GM19324 (cell line): ENCODE results near the gene MFSD12.

Experiments
- ATAC-seq: cut with Tn5 transposase; IDR thresholded peaks from one replicate; pipeline ENCODE4 v1.9.1; 2021; ENCODE audit warnings: mild to moderate bottlenecking, moderate library complexity; ENCODE audit not compliant: unreplicated experiment, low FRiP score

Gene MFSD12

GRCh38 chr19:3526507-3527237 is 30.7 kb downstream of the MFSD12 start:
- no peak for ATAC-seq

GRCh38 chr19:3524904-3525451 is 32.4 kb downstream of the MFSD12 start:
- no peak for ATAC-seq

GRCh38 chr19:3524078-3524842 is 33.1 kb downstream of the MFSD12 start:
- ATAC-seq = no peak

GRCh38 chr19:3523361-3524077 is 33.9 kb downstream of the MFSD12 start:
- no peak for ATAC-seq

- no peak for ATAC-seq
These were observed 34.7 kb downstream of the MFSD12 start for GRCh38 chr19:3522421-3523360.

GRCh38 chr19:3521104-3521445 is 36.3 kb downstream of the MFSD12 start:
- no peak for ATAC-seq

GRCh38 chr19:3520166-3521103 is 37.0 kb downstream of the MFSD12 start:
- ATAC-seq = no peak

GRCh38 chr19:3519126-3519525 is 38.3 kb downstream of the MFSD12 start:
- ATAC-seq = no peak

- ATAC-seq = no peak
These were observed 38.7 kb downstream of the MFSD12 start for GRCh38 chr19:3518659-3519058.

GRCh38 chr19:3518255-3518654 is 39.1 kb downstream of the MFSD12 start:
- no peak for ATAC-seq

- ATAC-seq = no peak
These were observed 39.7 kb downstream of the MFSD12 start for GRCh38 chr19:3517638-3518037.

- no peak for ATAC-seq
These were observed 40.6 kb downstream of the MFSD12 start for GRCh38 chr19:3516675-3517207.

- ATAC-seq = no peak
These were observed 41.4 kb downstream of the MFSD12 start for GRCh38 chr19:3515891-3516422.

GRCh38 chr19:3514930-3515329 is 42.5 kb downstream of the MFSD12 start:
- no peak for ATAC-seq

- ATAC-seq = no peak
These were observed 43.9 kb downstream of the MFSD12 start for GRCh38 chr19:3513229-3514140.

- no peak for ATAC-seq
These were observed 44.7 kb downstream of the MFSD12 start for GRCh38 chr19:3512562-3513228.
